Erythroblast (primary cell): ENCODE results near the gene HSPBP1.

Experiments
- GATA1 ChIP-seq: IDR thresholded peaks from 2 replicates; pipeline ENCODE4 v1.6.1; 2011; ENCODE audit warnings: low read depth, mild to moderate bottlenecking, control low read depth, low read length, moderate library complexity
- POLR2A ChIP-seq: IDR thresholded peaks from 2 replicates; pipeline ENCODE4 v1.6.1; 2011; ENCODE audit warnings: mild to moderate bottlenecking, low read length

DNA sequence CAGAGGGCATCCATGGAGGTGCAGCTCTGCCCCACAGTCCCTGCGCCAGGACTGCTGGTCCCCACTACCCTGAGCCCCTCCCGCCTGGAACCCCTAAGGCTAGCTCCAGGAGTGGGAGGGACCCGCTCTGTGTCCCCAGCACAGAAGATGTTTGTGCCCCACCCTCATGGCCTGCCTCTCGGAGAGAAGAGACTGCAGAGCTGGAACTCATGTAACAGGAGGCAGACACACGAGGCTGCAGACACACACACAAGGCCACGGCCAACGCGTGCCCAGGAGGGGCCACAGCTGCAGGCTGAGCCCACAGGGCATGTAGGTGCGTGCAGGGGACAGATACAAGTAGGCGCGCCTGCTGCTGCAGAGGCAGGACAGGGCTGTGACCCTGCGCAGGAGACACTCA is 40.9 kb downstream of the HSPBP1 start:
- TF ChIP-seq POLR2A, result no peak
- TF ChIP-seq GATA1, result no peak
